Left colon (tissue), 2 donors: Measurements from ENCODE around the gene STAB2. TPM values are rescaled to one million over a fixed set of nuclear protein-coding genes. Genes with fewer than 3 reads are reported as not detected.

Experiments used
- ATAC-seq: fragments of 200-7000 bp; cut with Tn5 transposase; one replicate; pipeline ENCODE4 v1.9.1; 2020; ENCODE audit warnings: mild to moderate bottlenecking, moderate library complexity
- DNase-seq, 2 donors: peaks; one replicate each; pipeline ENCODE4 v3.0.0-alpha.2; 2020
- intact Hi-C, 2 donors: fragments of 100-400 bp; cut with DNase I in 1 of 2; cut with micrococcal nuclease in 1 of 2; formaldehyde crosslinking; loops; one replicate each; pipeline versions ENCODE4 v1.11.2 to v1.14.0; 2022; cut with DNase I, micrococcal nuclease
- total RNA-seq, 2 donors: library from RNA; stranded (reverse); fragmentation: NEBNext Ultra II Directional; extraction: Animal tissue kit (Norgen Biotek cat#: 25700); gene quantifications; one replicate each; pipeline ENCODE4 v1.2.1, GENCODE V29; 2021
- donor health status: DM: no; HTN: no; CAD: no.
- donor health status: DM: yes; HTN: yes; CAD: no.

STAB2 gene
- total RNA-seq, 2 donors from 2014 or later, result 0.92 to 2.0 TPM

DNA sequence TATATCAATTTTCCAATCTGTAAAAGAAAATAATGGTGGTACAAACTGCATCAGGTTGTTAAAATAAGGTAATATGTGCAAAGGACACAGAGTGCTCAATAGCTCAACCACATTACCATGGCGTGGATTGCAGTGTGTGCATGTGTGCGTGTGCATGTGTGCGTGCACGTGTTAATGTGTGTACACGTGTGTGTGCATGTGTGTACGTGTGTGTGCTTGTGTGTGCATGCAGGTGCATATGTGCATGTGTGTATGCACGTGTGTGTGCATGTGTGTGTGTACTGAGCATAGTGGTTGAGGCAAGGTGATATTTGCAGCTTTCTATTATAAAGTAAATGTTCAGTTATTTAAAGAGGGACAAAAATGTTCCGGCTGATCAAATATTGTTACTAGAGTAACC is 138.3 kb downstream of the STAB2 start:
- intact Hi-C loops, result no loop called here
- ATAC-seq, result no peak
- DNase-seq, result no peak

DNA sequence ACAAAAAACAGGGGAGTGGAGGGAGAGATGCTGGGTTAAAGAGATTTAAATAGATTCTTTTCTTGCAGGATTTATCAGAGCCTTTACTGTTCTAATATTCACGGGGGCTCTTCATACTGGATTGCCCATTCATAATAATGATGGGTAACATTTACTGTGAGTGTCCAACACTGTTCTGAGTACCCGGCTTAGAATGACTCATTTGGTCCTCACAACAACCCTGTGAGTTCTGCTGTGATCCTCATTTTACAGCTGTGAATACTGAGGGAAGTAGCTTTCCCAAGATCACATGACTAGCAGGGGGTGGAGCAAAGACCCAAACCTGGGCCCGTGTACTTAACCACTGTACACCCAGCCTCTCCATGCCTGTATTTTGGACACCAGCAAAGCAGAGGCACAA is 140.6 kb downstream of the STAB2 start:
- ATAC-seq, result no peak
- no peak for DNase-seq
- intact Hi-C loops, result no loop called here

DNA sequence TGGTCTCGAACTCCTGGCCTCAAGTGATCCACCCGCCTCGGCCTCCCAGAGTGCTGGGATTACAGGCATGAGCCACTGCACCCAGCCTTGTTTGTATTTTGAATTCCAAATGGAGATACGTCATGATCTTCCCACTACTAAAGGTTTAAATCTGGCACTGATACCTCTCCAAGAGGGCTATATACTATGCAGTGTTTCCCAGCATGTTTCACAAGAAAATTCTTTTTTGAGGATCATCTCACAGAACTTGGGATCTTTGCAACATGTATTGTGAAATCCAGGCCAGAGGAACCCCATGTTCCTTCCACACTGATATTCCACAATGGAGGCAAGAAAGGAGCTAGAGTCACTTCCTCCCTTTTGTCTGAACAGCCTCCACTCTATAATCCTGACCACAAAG is 141.2 kb downstream of the STAB2 start:
- DNase-seq, result no peak
- intact Hi-C loops, result no loop called here
- no peak for ATAC-seq

DNA sequence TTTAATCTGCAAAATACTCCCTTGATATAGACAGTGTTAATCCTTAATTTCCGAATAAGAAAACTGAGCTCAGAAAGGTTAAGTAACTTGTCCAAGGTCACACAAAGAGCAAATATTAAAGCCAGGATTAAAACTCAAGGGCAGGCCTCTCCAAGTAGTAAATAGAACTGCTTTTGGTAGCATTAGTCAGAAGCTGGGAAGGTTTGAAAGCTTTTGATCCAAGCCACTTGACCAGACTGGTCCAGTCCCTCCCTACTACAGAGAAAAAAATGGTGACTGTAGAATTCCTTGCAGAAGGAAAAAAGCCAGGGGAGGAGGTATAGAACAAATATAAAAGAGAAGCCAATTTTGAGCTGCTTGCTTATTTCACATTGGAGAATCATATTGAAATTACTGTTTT is 142.4 kb downstream of the STAB2 start:
- DNase-seq (no peak), ATAC-seq (no peak)
- intact Hi-C loops, result no loop called here

DNA sequence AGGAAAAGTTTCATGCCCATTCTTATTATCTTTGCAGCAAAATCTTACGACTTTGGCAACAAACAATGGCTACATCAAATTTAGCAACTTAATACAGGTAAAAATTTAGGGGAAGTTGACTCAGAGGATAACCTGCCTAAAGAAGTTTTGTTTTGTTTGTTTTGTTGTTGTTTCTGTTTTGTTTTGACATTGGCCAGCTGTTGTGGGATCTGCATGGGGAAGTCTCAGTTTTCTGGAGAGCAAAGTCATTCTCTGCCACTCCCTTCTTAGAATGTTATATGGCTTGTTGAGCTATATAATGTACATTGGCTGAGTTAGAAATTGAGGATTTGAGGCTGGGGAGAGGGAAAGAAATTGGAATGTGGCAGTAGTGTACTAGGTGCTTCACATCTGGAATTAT is 144.5 kb downstream of the STAB2 start:
- intact Hi-C loops, result no loop called here
- no peak for ATAC-seq
- DNase-seq, result no peak

DNA sequence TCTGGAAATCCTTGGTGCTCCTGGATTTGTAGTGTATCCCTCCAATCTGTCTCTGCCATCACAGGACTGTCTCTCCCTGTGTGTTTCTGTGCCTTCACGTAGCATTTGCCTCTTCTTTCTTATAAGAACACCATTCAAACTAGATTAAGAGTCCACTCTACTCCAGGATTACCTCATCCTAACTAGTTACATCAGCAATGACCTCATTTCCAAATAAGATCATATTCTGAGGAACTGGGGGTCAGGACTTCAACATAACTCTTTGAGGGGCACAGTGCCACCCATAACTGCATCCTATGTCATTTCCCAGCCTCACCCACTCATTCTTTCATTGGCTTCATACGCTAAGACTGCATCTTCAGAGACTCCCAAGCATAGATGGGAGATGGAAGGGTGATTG is 147.8 kb downstream of the STAB2 start:
- ATAC-seq, result no peak
- intact Hi-C loops, result no loop called here
- DNase-seq, result no peak

DNA sequence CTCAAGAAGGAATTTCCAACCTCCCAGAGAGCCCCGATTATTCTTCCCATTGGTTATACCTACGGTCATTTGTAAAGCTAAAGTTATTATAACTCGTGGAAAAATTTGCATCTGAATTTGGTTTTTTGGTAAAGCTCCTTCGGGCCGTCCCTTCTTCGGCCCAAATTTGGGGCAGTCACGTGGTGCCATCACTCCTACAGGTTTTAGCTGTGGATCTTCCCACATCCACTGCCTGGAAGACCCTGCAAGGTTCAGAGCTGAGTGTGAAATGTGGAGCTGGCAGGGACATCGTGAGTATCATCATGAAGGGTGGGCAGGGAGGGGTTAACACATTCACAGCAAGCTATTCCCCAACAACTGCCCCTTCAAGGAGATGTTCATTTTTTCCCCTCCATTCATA is 148.2 kb downstream of the STAB2 start:
- intact Hi-C loops, result no loop called here
- ATAC-seq, result no peak

DNA sequence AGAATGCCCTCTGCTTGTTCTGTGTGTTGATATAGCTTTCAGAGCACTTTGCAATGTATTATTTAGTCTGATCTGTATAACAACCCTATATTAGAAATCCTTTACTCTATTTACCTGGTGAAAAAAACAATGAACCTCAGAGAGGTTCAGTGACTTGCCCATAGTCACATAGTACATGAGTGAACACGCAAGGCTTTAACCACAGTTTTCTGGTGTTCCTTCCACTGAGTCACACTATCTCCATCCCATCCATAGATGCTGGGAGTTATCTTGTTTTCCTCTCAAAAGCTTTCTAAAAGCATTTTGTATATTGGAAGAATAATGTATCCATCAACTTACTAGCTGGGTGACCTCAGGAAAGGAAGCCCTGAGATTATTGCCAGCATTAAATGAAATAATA is 149.5 kb downstream of the STAB2 start:
- DNase-seq (no peak), ATAC-seq (no peak)
- intact Hi-C loops, result no loop called here

More for the DNA sequence above, 148.2 kb downstream of the STAB2 start:
- no peak for DNase-seq

DNA sequence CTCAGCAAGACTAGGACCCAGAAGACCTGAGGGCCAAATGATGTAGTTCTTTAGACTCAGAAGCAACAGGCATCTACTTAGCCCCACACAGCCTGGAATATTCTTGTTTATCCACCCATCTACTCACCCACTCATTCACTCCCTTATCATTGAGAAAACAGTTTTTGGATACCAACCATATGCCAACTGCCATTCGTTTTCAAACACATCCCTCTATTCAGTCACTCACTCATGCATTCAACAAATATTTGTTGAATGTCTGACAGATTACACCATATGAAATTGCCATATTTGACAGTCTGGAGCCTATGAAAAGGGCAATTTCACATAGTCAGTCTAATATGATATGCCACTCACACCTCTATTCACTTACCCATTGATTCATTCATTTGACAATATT is 150.8 kb downstream of the STAB2 start:
- DNase-seq (no peak), ATAC-seq (peak; percentile 8)
- intact Hi-C loops, result no loop called here

DNA sequence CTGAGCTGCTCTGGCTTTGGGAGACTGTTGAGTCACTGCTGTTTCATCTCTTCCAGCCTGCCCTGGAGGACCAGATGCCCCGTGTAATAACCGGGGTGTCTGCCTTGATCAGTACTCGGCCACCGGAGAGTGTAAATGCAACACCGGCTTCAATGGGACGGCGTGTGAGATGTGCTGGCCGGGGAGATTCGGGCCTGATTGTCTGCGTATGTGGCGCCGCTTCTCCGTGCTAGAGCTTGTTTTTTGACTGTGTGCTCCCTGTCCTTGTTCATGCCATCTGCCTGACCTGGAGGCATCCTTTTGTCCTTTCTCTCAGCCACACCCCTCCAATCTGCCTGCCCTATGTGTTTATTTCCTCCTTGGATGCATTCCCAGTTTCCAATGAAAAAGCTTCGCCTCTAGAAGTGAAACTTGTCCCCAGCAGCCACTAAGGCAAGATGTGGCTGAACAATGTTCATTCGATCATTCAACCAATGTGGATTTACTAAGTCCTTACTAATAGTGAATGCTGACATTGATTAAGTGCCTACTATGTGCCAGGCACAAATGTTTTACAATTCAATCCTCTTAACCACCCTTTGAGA is 155.4 kb downstream of the STAB2 start:
- ATAC-seq, result peak; percentile 94
- peak; percentile 53 to 54 for DNase-seq
- intact Hi-C loops, result no loop called here

DNA sequence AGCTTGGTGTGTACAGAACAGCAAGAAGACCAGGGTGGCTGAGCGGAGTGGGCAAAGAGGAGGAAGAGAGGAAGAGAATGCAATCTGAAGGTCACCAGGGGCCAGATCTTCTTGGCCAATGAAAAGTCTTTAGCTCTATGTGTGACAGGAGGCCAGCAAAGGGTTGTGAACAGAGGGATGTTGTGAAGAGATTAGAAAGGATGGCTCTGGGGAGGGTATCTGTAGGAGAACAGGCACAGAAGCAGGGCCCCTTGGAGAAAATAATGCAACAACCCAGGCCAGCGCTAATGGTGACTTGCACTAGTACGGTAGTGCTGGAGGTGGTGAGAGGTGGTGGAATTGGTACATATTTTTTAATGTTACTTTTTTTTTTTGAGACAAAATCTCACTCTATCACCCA is 156.7 kb downstream of the STAB2 start:
- intact Hi-C loops, result no loop called here
- no peak for DNase-seq
- no peak for ATAC-seq

DNA sequence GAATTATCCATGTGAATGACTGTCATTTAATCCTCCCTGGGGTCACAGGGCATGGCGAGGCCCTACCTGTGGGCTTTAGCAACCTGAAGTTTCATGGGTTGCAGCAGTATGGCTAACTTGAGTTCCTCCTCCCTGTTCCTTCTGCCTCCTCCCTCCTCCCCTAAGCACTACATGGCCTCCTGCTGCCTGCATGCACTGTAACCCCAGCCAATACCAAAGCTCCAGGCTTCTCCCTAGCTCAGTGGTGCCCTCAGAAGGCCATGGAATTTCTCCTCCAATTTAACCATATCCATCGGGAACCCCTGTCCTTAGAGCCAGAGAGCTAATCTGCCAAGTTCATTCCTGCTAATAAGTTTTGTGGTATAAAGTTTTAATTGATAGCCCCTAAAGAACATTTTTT is 158.9 kb downstream of the STAB2 start:
- intact Hi-C loops, result no loop called here
- DNase-seq (no peak), ATAC-seq (peak; percentile 23)

DNA sequence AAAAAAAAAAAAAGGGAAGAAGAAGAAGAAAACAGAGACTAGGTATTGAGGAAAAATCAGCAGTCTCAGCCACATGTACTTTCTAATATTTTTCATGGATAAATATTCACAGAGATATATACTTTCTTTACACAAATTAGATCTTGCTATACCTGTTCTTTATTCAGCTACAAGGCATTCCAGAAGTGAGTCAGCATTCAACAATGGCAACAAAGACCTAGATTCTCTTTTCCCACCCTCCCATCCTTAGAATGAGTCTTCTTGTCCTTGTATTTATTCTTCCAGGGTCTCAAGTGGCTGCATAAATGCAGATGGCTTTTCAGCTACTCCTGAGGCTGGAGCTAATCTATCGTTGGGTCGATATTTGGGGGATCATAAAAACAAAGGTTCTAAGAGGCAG is 160.9 kb downstream of the STAB2 start:
- DNase-seq (no peak), ATAC-seq (no peak)
- intact Hi-C loops, result no loop called here

DNA sequence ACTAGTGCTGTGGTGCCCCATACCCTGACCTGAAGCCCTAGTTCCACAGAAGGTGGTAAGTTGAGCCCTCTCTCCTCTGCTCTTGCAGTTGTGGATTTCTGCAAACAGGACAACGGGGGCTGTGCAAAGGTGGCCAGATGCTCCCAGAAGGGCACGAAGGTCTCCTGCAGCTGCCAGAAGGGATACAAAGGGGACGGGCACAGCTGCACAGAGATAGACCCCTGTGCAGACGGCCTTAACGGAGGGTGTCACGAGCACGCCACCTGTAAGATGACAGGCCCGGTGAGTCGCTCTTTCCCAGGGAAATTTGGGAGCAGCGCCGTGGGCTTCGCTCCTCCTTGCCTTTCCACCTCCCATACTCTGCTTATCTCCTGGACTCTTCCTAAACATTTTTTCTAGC is 161.8 kb downstream of the STAB2 start:
- DNase-seq, result no peak
- intact Hi-C loops, result no loop called here
- no peak for ATAC-seq

DNA sequence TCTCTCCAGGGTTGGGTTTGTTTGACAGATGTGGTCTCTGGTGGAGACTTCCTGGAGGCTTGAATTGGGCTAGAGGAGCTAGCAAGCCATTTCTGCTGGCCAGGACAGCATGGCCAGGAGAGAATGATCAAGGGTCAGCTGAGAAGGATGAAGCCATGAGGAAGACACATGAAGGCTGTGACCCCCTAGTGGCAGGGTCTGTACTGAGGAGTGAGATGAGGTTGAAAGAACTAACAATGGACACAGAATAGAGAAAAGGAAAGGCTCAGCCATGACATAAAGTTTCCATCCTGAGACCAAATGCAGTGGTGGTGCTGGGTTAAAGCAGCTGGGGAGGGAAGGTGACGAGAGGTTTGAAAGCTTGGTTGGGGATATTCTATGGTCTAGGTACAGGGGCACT is 164.1 kb downstream of the STAB2 start:
- no peak for DNase-seq
- ATAC-seq, result no peak
- intact Hi-C loops, result no loop called here

DNA sequence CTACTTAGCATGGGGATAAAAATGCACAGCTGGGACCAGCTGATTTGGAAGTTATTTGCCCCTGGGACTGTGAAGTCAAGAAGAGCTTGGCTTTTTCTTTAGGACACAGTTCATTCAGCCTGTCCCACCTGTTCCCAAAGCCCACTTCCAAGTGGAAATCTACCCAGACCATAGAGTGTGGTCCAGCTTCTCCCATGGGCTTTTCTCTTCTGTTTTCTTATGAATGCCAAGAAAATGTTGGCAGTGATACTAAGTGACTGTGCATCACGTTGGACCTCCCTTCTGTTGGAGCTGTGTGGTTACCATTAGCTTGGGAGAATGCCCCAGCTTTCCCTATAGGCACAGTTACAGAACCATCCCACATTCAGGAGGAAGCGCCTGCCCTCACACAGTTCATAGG is 164.5 kb downstream of the STAB2 start:
- intact Hi-C loops, result no loop called here
- ATAC-seq (no peak), DNase-seq (no peak)

DNA sequence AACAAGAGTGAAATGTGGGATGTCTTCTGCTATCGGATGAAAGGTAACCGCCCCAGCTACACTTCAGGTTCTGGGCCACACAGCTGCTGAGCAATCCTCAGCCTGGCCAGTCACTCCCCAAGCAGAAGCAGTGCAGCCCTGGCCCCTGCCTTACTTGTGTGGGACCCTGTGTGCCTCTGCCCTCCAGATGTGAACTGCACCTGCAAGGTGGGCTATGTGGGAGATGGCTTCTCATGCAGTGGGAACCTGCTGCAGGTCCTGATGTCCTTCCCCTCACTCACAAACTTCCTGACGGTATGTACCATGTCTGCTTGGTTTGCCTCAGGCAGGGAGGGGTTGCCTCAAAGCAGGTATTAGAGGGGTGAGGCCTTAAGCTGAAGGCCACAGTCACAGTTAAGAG is 168.4 kb downstream of the STAB2 start:
- intact Hi-C loops, result no loop called here
- DNase-seq (no peak), ATAC-seq (no peak)

DNA sequence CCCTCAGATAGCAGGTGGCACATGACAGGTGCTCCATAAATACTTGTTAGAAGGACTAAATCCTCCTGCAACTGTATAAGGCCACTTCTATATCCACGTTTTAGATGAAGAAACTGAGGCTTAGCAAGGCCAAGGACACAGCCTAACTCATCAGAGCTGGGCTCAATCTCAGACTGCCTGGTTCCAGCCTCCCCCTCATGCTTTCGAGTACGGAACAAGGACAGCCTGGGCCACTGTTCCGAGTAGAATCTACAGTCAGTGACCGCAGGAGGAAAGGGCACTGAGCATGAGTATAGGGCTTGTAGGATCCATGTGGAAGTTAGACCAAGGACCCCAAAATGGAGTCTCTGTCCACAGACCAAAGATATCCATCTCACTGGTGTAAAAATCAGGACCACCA is 169.4 kb downstream of the STAB2 start:
- intact Hi-C loops, result no loop called here
- DNase-seq (no peak), ATAC-seq (no peak)

DNA sequence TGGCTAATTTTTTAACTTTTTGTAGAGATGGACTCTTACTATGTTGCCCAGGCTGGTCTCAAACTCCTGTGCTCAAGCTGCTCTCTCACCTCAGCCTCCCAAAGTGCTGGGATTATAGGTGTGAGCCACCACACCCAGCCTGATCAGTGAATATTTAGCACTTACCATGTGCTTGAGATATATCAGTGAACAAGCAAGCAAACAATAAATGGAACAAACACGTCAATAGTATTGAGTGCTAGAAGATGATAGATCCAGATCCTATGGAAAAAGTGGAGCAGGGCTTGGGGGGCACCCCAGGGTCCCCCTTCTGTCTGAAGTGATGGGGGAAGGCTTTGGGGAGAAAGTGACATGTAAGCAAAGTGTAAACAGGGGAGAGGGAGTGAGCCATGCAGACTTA is 170.2 kb downstream of the STAB2 start:
- intact Hi-C loops, result no loop called here
- no peak for ATAC-seq

DNA sequence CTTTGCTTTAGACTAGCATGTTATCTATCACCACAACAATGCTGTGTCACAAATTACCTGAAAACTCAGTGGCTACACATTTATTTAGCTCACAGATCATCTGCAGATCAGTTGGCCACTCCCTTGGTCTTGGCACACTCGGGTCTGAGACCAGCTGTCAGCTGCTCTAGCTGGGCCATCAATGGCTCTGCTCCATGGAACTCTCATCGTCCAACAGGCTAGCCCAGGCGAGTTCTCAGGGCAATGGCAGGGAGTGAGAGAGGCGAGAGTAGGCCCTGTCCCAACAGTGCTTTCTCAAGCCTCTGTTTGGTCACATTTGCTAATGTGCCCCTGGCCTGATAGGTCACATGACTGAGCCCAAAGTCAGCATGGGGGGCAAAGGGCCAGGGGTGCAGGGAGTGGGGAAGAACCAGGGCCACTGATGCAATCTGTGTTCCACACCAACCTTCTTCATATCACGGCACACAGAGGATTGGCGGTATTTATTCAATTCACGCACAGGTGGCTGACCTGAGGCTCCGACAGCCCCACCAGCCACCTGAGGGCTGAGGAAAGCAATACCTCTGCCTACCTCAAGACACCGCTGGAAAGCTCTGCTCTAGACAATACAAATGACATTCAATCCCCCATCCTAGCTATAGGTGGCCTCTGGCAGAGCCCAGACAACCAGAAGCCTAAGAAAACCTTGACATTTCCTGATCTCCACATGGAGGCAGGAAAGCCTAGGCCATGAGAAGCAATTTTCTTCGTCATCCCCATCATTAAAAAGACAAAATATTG is 171.4 kb downstream of the STAB2 start:
- intact Hi-C loops, result no loop called here
- DNase-seq, result no peak
- ATAC-seq, result no peak

More for the DNA sequence above, 170.2 kb downstream of the STAB2 start:
- DNase-seq, result no peak

DNA sequence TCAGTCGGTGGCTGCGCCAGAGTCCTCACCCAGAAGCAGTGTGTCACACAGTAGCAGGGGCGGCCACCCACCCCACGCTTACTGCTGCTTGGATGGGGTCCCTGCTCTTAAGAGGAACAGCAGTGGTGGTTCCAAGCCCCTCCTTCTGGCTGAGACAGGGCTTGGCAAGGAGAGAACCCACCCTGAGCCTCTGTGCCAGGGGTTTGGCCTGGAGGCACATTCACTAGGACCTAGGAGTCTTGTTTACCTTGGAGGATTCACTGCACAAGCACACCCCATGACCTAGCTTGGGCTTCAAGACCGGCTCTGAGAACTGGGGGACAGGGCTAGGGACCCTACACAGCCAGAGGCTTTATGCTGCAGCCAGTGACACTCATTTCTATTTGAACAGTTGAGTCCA is 175.4 kb downstream of the STAB2 start:
- no peak for DNase-seq
- no peak for ATAC-seq
- intact Hi-C loops, result no loop called here
